Measurements from ENCODE around the gene STAB1. TPM values are rescaled to one million over a fixed set of nuclear protein-coding genes. Genes with fewer than 3 reads are reported as not detected.

Gene STAB1
- total and polyA plus RNA-seq, 2 of the 13 experiments (the other 11 are each of a cell fraction or from before 2014, with no cell fraction given) = 0.09 to 0.34 TPM

DNA sequence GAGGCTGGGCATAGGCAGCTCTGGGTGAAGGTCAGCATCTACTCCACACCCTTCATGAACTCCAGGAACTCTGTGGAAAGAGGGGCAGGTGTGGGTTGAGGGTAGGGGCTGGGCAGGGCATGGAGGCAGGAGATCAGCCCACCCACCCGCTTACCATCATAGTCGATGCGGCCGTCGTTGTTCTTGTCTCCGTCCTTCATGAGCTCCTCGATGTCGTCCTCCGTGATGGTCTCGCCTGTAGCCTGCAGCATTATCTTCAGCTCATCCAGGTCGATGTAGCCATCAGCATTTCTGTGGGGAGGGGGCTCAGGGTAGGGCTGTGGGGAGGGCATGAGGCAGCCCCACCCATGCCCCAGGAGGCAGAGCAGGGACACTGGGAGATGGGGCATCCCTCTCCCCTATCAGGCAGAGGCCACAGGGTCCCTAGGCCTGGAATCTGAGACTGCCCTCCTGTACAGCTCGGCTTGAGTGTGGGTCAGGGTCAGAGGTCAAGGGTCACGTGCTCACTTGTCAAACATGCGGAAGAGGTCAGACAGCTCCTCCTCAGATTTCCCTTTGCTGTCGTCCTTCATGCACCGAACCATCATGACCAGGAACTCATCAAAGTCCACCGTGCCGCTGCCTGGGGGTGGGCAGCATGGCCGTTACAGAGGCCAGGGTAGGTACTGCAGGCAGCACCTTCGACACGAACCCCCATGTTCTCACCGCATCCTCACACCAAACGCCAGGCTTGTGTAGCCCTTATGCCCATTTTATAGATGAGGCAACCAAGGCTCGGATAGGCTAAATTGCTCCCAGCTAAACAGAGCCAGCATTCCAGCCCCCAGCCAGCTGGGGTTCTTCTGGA, 43.7 kb upstream of the STAB1 start (continued):
- TF ChIP-seq HOXA3 (CRISPR knock-in tag; IDR thresholded peaks at IDR 0.05) (peak; percentile 40; the same call in 1 of the 2 replicates), ZNF737 (CRISPR knock-in tag; IDR thresholded peaks at IDR 0.05; ENCODE audit: borderline replicate concordance) (no peak), MLLT10 (CRISPR knock-in tag; IDR thresholded peaks at IDR 0.05) (no peak), ZNF7 (CRISPR knock-in tag; IDR thresholded peaks at IDR 0.05) (no peak), RAD51 (IDR thresholded peaks at IDR 0.05; ENCODE audit: borderline replicate concordance) (peak; percentile 61; the same call in 1 of the 2 replicates), ZNF607 (CRISPR knock-in tag; IDR thresholded peaks at IDR 0.05; ENCODE audit: borderline replicate concordance) (no peak), GABPA (IDR thresholded peaks at IDR 0.05; ENCODE audit: low read depth, low read length) (no peak), GABPA (CRISPR knock-in tag; IDR thresholded peaks at IDR 0.05; ENCODE audit: low read depth) (peak; percentile 24; the same call in 1 of the 2 replicates), ZNF343 (CRISPR knock-in tag; IDR thresholded peaks at IDR 0.05) (no peak), SP5 (CRISPR knock-in tag; IDR thresholded peaks at IDR 0.05; ENCODE audit: borderline replicate concordance, low read depth) (peak; percentile 38; the same call in 1 of the 2 replicates), FOXM1 (CRISPR knock-in tag; IDR thresholded peaks at IDR 0.05) (no peak), SP4 (CRISPR knock-in tag; IDR thresholded peaks at IDR 0.05) (no peak), MAF1 (CRISPR knock-in tag; IDR thresholded peaks at IDR 0.05; ENCODE audit: borderline replicate concordance) (no peak), JUND (CRISPR knock-in tag; IDR thresholded peaks at IDR 0.05) (no peak), HOXD1 (CRISPR knock-in tag; IDR thresholded peaks at IDR 0.05) (no peak), TCF7L2 (IDR thresholded peaks at IDR 0.05; ENCODE audit: low read depth, low read length) (no peak), ZNF83 (CRISPR knock-in tag; IDR thresholded peaks at IDR 0.05; ENCODE audit: borderline replicate concordance) (no peak), SRY (CRISPR knock-in tag; IDR thresholded peaks at IDR 0.05) (no peak), ZNF569 (CRISPR knock-in tag; IDR thresholded peaks at IDR 0.05; ENCODE audit: borderline replicate concordance) (no peak)
- TF ChIP-seq, protein P1, sequence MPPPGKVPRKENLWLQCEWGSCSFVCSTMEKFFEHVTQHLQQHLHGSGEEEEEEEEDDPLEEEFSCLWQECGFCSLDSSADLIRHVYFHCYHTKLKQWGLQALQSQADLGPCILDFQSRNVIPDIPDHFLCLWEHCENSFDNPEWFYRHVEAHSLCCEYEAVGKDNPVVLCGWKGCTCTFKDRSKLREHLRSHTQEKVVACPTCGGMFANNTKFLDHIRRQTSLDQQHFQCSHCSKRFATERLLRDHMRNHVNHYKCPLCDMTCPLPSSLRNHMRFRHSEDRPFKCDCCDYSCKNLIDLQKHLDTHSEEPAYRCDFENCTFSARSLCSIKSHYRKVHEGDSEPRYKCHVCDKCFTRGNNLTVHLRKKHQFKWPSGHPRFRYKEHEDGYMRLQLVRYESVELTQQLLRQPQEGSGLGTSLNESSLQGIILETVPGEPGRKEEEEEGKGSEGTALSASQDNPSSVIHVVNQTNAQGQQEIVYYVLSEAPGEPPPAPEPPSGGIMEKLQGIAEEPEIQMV (CRISPR knock-in tag; IDR thresholded peaks at IDR 0.05; ENCODE audit: low read depth) = no peak
- TF ChIP-seq, protein P2, sequence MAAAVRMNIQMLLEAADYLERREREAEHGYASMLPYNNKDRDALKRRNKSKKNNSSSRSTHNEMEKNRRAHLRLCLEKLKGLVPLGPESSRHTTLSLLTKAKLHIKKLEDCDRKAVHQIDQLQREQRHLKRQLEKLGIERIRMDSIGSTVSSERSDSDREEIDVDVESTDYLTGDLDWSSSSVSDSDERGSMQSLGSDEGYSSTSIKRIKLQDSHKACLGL (CRISPR knock-in tag; IDR thresholded peaks at IDR 0.05) = no peak
- TF ChIP-seq, protein P3, sequence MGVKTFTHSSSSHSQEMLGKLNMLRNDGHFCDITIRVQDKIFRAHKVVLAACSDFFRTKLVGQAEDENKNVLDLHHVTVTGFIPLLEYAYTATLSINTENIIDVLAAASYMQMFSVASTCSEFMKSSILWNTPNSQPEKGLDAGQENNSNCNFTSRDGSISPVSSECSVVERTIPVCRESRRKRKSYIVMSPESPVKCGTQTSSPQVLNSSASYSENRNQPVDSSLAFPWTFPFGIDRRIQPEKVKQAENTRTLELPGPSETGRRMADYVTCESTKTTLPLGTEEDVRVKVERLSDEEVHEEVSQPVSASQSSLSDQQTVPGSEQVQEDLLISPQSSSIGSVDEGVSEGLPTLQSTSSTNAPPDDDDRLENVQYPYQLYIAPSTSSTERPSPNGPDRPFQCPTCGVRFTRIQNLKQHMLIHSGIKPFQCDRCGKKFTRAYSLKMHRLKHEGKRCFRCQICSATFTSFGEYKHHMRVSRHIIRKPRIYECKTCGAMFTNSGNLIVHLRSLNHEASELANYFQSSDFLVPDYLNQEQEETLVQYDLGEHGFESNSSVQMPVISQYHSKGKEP (CRISPR knock-in tag; IDR thresholded peaks at IDR 0.05) = no peak
- TF ChIP-seq, protein P4, sequence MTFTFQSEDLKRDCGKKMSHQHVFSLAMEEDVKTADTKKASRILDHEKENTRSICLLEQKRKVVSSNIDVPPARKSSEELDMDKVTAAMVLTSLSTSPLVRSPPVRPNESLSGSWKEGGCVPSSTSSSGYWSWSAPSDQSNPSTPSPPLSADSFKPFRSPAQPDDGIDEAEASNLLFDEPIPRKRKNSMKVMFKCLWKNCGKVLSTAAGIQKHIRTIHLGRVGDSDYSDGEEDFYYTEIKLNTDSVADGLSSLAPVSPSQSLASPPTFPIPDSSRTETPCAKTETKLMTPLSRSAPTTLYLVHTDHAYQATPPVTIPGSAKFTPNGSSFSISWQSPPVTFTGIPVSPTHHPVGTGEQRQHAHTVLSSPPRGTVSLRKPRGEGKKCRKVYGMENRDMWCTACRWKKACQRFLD (CRISPR knock-in tag; IDR thresholded peaks at IDR 0.05; ENCODE audit: borderline replicate concordance) = no peak
- TF ChIP-seq, protein P5, sequence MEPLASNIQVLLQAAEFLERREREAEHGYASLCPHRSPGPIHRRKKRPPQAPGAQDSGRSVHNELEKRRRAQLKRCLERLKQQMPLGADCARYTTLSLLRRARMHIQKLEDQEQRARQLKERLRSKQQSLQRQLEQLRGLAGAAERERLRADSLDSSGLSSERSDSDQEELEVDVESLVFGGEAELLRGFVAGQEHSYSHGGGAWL (CRISPR knock-in tag; IDR thresholded peaks at IDR 0.05) = no peak

All from HepG2 (cell line).